GM20000 (cell line): ENCODE results near the gene CORO2A.

Experiments used
- DNase-seq: peaks from one replicate; pipeline ENCODE4 v3.0.0; 2012; ENCODE audit warnings: low spot score
- CTCF ChIP-seq: IDR thresholded peaks from 2 replicates; pipeline ENCODE4 v1.5.1; 2012; ENCODE audit warnings: mild to moderate bottlenecking, control low read depth; ENCODE audit errors: extremely low read depth, missing control alignments

The CORO2A gene

GRCh38 chr9:98099898-98100297 lies 92.5 kb downstream of the CORO2A start:
- TF ChIP-seq CTCF: no peak
- no peak for DNase-seq

- no peak for TF ChIP-seq CTCF
- DNase-seq: no peak
These were observed 93.1 kb downstream of the CORO2A start for GRCh38 chr9:98099346-98099745.

DNA sequence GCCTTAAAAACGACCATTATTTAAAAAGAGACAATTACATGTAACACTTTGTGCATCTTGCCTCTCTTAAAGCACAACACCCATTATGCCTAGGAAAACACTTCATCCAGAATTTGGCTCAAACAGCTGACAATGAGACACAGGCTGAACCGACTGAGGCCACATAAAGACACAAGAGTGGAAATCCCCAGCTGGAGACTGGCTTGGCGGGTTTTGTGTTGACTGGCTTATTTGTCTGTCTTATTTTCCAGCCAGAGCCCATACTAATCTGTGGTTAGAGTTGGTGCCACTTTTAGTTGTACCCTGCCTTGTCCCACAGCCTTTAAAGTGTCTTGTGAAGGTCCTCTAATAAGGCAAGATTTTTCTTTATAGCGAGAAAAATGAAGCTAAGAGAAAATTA lies 94.6 kb downstream of the CORO2A start:
- peak; percentile 61 for DNase-seq

GRCh38 chr9:98096091-98096490 lies 96.3 kb downstream of the CORO2A start:
- TF ChIP-seq CTCF: no peak
- DNase-seq: no peak

More for the DNA sequence above, 94.6 kb downstream of the CORO2A start:
- no peak for TF ChIP-seq CTCF

GRCh38 chr9:98095401-98095800 lies 97.0 kb downstream of the CORO2A start:
- no peak for DNase-seq
- TF ChIP-seq CTCF: no peak

GRCh38 chr9:98094851-98095250 lies 97.6 kb downstream of the CORO2A start:
- TF ChIP-seq CTCF: no peak
- DNase-seq: no peak

- DNase-seq: no peak
- no peak for TF ChIP-seq CTCF
These were observed 98.1 kb downstream of the CORO2A start for GRCh38 chr9:98094316-98094715.
